AG10803 (cell line): ENCODE data around the gene MYH15.

Experiments
- DNase-seq: peaks from one replicate; pipeline ENCODE4 v3.0.0; 2010; ENCODE audit warnings: low read depth
- H3K4me3 ChIP-seq: 2 replicates; pipeline ENCODE4 v1.5.1; 2011; ENCODE audit warnings: mild to moderate bottlenecking, low read length, control low read depth
- CTCF ChIP-seq: conservative IDR thresholded peaks from 2 replicates; pipeline ENCODE4 v1.5.1; 2011; ENCODE audit warnings: mild to moderate bottlenecking, low read length, control low read depth, inconsistent platforms

MYH15 gene

GRCh38 chr3:108331792-108332191 lies 178.6 kb downstream of the MYH15 start:
- no peak for TF ChIP-seq CTCF
- DNase-seq, result no peak
- H3K4me3 ChIP-seq, result no peak overlapping the region
